ENCODE data around the gene RARG. TPM values are rescaled to one million over a fixed set of nuclear protein-coding genes. Genes with fewer than 3 reads are reported as not detected.

The RARG gene
- total RNA-seq, 1 experiment from 2014 or later, result 77.2 TPM

GRCh38 chr12:53217931-53218307, 14.1 kb downstream of the RARG start:
- H3K27ac Mint-ChIP-seq, result peak overlapping the region; percentile 95
- POLR2A ChIA-PET, result interaction anchor here (1.0 to 2.1 kb wide), 4 partner anchors 16 to 50 kb away, joined by 4 to 5 read pairs (median 4); partner anchors contain the start of gene ESPL1

GRCh38 chr12:53217051-53217930, 14.7 kb downstream of the RARG start:
- ATAC-seq, result peak; percentile 25
- TF ChIP-seq FOXP4 (CRISPR knock-in tag; IDR thresholded peaks at IDR 0.05) (no peak), ZNF281 (CRISPR knock-in tag; IDR thresholded peaks at IDR 0.05) (peak; percentile 47; the same call in 1 of the 2 replicates), PRRX2 (CRISPR knock-in tag; IDR thresholded peaks at IDR 0.05) (no peak), NFE2L1 (CRISPR knock-in tag; IDR thresholded peaks at IDR 0.05) (0 out of 2 replicates have a peak, but pooled peaks have one; percentile 57), ZBTB21 (CRISPR knock-in tag; IDR thresholded peaks at IDR 0.05; ENCODE audit: borderline replicate concordance) (no peak), ZNF423 (CRISPR knock-in tag; IDR thresholded peaks at IDR 0.05) (peak; percentile 37; the same call in 1 of the 2 replicates), USF2 (CRISPR knock-in tag; IDR thresholded peaks at IDR 0.05) (peak; percentile 78), SP1 (CRISPR knock-in tag; conservative IDR thresholded peaks at IDR 0.05) (peak; percentile 56)
- TF ChIP-seq, protein P1, sequence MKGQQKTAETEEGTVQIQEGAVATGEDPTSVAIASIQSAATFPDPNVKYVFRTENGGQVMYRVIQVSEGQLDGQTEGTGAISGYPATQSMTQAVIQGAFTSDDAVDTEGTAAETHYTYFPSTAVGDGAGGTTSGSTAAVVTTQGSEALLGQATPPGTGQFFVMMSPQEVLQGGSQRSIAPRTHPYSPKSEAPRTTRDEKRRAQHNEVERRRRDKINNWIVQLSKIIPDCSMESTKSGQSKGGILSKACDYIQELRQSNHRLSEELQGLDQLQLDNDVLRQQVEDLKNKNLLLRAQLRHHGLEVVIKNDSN (CRISPR knock-in tag; IDR thresholded peaks at IDR 0.05), result peak; percentile 75
- TF ChIP-seq, protein P2, sequence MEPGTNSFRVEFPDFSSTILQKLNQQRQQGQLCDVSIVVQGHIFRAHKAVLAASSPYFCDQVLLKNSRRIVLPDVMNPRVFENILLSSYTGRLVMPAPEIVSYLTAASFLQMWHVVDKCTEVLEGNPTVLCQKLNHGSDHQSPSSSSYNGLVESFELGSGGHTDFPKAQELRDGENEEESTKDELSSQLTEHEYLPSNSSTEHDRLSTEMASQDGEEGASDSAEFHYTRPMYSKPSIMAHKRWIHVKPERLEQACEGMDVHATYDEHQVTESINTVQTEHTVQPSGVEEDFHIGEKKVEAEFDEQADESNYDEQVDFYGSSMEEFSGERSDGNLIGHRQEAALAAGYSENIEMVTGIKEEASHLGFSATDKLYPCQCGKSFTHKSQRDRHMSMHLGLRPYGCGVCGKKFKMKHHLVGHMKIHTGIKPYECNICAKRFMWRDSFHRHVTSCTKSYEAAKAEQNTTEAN (CRISPR knock-in tag; IDR thresholded peaks at IDR 0.05), result peak; percentile 75; the same call in 1 of the 2 replicates
- TF ChIP-seq, protein P3, sequence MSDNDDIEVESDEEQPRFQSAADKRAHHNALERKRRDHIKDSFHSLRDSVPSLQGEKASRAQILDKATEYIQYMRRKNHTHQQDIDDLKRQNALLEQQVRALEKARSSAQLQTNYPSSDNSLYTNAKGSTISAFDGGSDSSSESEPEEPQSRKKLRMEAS (CRISPR knock-in tag; IDR thresholded peaks at IDR 0.05), result peak; percentile 80; the same call in 1 of the 2 replicates
- ChIA-PET POLR2A (interaction anchor here (0.7 to 2.1 kb wide), 7 partner anchors 17 to 282 kb away, joined by 3 to 5 read pairs (median 4); partner anchors contain the start of genes ESPL1, MAP3K12 and SPRYD3), CTCF (interaction anchor here (0.5 to 12.2 kb wide), 27 partner anchors 12 to 237 kb away, joined by 3 to 333 read pairs (median 4); partner anchors contain the start of genes AAAS, ESPL1, MYG1 and SPRYD3)
- peaks cover 18% of the 10 kb centered on the region for H3K36me3 Mint-ChIP-seq
- peaks cover 69% of the 10 kb centered on the region for H3K4me1 Mint-ChIP-seq
- H3K27me3 Mint-ChIP-seq (ENCODE audit: low read depth), result peaks cover 7% of the 10 kb centered on the region; the same call in 1 of the 2 replicates
- peak overlapping the region; percentile 95 for H3K27ac Mint-ChIP-seq
- no peaks in the 10 kb centered on the region for H3K9me3 Mint-ChIP-seq
- DNase-seq (ENCODE audit: low spot score), result peak; percentile 82
- peak overlapping the region; percentile 90 for H3K4me3 Mint-ChIP-seq

More at GRCh38 chr12:53217931-53218307, 14.1 kb downstream of the RARG start:
- H3K36me3 Mint-ChIP-seq, result peaks cover 13% of the 10 kb centered on the region
- CTCF ChIA-PET, result interaction anchor here (0.9 to 12.2 kb wide), 13 partner anchors 12 to 237 kb away, joined by 3 to 333 read pairs (median 8); partner anchors contain the start of genes AAAS, ESPL1 and SPRYD3
- peaks cover 7% of the 10 kb centered on the region; the same call in 1 of the 2 replicates for H3K27me3 Mint-ChIP-seq (ENCODE audit: low read depth)
- H3K4me3 Mint-ChIP-seq, result peak overlapping the region; percentile 90
- no peak for DNase-seq (ENCODE audit: low spot score)
- no peak for TF ChIP-seq ZNF232 (CRISPR knock-in tag; IDR thresholded peaks at IDR 0.05)
- TF ChIP-seq, protein P4, sequence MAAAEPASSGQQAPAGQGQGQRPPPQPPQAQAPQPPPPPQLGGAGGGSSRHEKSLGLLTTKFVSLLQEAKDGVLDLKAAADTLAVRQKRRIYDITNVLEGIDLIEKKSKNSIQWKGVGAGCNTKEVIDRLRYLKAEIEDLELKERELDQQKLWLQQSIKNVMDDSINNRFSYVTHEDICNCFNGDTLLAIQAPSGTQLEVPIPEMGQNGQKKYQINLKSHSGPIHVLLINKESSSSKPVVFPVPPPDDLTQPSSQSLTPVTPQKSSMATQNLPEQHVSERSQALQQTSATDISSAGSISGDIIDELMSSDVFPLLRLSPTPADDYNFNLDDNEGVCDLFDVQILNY (CRISPR knock-in tag; IDR thresholded peaks at IDR 0.05), result no peak
- no peak for ATAC-seq
- H3K9me3 Mint-ChIP-seq, result no peaks in the 10 kb centered on the region
- H3K4me1 Mint-ChIP-seq, result peaks cover 76% of the 10 kb centered on the region
